Stimulated activated CD8-positive, alpha-beta memory T cell treated with anti-CD3 and anti-CD28 coated beads, Interleukin-2, amount 100 ng/mL, for 1 hour (primary cell): ENCODE measurements around the gene ZNF35.
"Not testable (repeated sequence)": the region's sequence is repeated elsewhere in the genome, so short reads cannot be mapped to it uniquely, and the experiment has no call there.

Experiments used
- DNase-seq, 2 donors: peaks; one replicate each; pipeline ENCODE4 v3.0.0-alpha.2; 2020; ENCODE audit warnings: low read depth in 2 of 2

ZNF35 gene

DNA sequence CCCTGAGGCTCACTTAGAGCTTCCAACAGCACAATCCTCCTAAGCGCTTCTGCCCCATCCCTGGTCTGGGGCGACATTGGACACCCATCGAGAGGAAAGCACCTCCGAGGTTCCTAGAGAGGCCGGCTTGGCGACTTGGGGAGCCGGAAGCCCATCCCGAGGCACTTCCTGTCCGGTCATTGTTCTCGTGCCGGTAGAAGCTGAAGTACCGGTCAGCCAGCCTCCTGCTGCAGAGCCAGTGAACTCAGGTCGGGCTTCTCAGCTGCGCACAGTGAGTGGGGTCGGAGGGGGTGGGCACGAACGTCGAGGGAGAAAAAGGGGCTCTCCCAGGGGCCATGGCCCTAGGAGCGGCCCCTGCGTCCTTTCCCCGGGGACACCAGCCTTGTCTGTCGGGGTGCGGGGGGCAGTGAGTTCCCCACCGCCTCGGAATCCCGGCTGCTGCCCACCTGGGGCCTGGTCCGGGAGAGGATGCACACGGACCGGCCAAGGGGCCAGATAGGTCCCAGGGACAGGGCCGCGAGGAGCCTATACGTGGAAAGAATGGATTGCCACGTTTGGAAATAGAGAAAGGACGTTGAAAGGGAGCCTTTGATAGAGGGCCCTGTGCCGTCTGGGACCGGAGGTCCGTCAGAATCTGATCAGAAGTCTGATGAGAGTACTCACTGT is at the start of gene ZNF35:
ZNF35 (plus strand) TSS at position 169 of the 666 bp plus-strand sequence. CDS start 2,336 bp downstream, outside the sequence.
- DNase-seq: peak; percentile 2 to 7

DNA sequence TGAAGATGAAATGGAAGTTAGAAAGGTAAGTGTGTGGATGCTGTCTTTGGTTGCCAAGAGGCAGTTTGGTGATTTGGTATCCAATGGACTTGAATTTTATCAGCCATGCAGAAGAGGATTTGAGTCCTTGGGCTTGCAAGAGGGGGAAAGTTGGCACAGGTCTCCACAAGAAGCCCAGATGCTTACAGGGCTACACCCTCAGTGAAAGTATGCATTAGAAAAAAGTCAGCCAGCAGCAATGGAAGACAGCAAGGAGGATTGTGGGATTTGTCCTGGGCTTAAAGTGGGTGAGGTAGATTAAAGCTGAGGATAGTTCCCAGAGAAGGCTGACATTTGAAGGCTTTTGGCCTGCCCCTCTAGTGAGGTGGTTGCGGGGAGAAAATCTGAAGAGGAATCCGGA is 46.8 kb upstream of the ZNF35 start:
- DNase-seq: no peak

DNA sequence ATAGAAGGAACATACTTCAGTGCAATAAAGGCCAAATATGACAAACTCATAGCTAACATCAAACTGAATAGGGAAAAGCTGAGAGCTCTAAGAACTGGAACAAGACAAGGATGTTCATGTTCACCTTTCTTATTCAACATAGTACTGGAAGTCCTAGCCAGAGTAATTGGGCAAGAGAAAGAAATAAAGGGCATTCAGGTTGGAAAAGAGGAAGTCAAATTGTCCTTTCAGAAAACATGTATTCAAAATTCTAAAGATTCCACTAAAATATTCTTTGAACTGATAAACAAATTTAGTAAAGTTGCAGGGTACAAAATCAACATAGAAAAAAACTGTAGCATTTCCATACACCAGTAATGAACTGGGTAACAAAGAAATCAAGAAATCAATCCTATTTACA is 35.9 kb upstream of the ZNF35 start:
- DNase-seq: no peak

DNA sequence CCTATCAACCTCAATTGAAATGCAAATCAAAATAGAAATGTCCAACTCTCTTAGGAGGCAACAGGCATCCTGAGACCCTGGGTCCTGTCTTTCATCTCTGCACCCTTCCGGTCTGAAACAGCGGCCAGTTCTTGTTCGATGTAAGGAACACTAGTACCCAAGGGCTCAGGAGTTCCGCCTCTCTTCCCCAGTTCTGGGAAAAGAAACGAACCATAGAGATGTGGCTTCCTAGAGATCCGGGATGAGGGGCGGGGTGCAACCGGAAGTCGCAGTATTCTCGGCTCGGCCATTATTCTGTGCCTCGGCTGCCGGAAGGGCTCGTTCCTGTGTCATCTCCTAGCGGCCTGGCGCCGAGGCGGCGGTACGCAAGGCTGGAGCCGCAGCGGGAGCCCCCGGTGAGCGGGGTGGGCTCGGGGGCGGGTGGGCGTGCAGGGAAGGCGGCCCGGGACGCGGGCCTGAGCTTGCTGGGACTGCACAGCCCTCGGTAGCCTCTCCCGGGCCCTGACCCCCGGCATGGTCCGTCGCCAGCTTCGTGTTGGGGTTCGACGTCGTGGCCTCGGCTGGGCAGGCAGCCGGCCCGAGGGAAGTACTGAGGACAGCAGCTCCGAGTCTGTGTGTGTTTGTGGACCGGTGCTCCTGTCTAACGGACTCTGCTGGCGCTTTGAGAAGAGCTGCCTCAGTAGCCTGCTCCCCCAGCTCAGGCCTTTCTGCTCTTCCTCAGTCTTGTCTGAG is 23.6 kb upstream of the ZNF35 start, which contains the start of gene ZNF197:
ZNF197 (plus strand) TSS at position 288 of the 732 bp plus-strand sequence. CDS start 4,119 bp downstream, outside the sequence.
- peak; percentile 23 to 38 for DNase-seq

DNA sequence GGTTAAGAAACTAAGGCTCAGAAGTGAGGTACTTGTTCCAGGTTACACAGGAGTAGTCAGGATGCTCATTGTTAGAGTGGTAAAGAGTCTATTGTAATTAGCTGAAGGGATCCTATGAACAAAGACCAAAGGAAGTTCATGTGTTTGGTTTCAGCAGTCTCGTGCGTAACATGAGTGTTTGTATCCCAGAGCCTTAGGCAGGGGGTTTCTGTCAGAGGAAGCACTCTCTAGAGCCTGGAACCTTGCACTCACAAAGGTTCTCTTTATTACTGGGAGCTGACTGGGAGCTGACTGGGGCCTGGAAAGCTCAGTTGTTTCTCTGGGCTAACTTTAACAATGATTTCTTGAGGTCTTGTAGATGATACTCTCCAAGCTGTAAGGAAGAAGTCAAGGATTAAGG is 19.8 kb upstream of the ZNF35 start:
- no peak for DNase-seq

DNA sequence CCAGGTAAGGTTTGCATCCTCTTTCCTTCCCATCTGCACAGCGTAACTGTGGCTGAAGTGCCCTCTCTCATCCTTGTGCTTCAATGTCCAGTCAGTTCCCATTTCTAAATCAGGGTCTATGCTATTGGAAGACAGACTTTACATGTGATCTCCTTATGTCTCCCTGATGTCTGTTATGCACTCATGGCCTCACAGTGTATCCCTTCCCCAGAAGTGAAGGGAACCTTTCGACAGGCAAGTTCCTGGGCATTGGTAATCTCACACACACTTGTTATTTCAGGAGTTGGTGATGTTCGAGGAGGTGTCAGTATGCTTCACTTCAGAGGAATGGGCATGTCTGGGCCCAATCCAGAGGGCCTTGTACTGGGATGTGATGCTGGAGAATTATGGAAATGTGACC is 16.3 kb upstream of the ZNF35 start:
- DNase-seq: no peak

DNA sequence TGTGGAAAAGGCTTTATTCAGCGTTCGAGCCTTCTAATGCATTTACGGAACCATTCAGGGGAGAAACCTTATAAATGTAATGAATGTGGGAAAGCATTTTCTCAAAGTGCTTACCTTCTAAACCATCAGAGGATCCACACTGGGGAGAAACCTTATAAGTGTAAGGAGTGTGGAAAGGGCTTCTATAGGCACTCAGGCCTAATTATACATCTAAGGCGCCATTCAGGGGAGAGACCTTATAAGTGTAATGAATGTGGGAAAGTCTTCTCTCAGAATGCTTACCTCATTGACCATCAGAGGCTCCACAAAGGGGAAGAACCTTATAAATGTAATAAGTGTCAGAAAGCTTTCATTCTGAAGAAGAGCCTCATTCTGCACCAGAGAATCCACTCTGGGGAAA is 6.2 kb upstream of the ZNF35 start:
- no peak for DNase-seq

DNA sequence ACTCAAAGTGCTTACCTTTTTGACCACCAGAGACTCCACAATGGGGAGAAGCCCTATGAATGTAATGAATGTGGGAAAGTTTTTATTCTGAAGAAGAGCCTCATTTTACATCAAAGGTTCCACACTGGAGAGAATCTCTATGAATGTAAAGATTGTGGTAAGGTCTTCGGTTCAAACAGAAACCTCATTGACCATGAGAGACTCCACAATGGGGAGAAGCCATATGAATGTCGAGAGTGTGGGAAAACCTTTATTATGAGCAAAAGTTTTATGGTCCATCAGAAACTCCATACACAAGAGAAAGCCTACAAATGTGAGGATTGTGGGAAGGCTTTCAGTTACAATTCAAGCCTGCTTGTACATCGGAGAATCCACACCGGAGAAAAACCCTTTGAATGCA is 5.5 kb upstream of the ZNF35 start:
- DNase-seq: no peak

DNA sequence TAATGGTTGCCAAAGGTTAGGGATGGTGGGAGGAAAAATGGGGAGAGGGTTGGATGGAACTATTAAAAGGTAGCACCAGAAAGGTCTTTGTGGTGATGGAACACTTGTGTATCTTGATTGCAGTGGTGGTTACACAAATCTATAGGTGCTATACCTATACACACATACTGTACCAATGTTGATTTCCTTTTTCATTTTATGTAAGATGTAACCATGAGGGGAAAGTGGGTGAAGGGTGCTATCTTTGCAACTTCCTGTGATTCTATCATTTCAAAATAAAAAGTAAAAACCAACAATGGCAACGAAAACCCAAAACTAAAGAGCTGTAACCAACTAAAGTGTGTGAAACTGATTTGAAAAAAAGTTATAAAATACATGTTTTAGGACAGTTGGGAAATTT is 761 bp upstream of the ZNF35 start:
- DNase-seq: no peak

DNA sequence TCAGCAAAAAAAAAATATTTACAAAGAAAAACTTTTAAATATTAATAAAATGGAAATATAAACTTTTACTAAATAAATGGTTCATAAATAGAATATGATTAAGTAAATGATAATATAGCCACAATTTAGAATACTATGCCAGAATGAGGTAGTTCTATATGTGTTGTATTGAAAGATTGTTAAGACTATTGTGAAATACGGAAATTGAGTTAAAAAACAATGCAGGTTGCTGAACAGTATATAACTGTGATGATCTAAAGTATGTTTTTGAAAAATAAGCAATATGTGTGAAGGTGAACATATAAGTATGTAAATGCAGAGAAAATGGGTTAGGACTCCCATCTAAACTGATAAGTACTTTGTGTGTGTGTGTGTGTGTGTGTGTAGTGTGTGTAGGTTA is 1.2 kb downstream of the ZNF35 start:
- no peak for DNase-seq

DNA sequence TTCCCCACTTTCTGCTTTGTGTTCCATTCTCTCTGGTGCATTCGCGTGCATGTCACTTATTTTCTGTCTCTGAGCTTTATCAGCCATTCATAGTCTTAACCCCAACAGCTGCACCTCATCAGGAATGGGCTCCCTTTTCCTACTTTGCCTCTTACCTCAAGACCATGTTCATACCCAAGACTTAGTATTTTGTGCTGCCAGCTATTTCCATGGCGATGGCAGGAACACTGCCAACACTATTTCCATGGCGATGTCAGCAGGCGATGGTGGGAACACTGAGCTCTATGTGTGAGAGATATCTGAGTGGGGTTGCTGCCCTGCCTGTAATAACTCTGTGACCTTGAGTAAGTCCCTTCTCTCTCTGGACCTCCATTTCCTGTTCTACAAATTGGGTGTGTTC is 5.5 kb downstream of the ZNF35 start:
- DNase-seq: no peak

DNA sequence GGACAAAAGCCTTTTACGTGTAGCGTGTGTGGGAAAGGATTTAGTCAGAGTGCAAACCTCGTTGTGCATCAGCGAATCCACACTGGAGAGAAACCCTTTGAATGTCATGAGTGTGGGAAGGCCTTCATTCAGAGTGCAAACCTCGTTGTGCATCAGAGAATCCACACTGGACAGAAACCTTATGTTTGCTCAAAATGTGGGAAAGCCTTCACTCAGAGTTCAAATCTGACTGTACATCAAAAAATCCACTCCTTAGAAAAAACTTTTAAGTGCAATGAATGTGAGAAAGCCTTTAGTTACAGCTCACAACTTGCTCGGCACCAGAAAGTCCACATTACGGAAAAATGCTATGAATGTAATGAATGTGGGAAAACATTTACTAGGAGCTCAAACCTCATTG is 10.5 kb downstream of the ZNF35 start:
- DNase-seq: no peak

DNA sequence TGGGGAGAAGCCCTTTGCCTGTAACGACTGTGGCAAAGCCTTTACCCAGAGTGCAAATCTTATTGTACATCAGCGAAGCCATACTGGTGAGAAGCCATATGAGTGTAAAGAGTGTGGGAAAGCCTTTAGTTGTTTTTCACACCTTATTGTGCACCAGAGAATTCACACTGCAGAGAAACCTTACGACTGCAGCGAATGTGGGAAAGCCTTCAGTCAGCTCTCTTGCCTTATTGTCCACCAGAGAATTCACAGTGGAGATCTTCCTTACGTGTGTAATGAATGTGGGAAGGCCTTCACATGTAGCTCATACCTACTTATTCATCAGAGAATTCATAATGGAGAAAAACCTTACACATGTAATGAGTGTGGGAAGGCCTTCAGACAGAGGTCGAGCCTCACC is 10.9 kb downstream of the ZNF35 start:
- DNase-seq: no peak

DNA sequence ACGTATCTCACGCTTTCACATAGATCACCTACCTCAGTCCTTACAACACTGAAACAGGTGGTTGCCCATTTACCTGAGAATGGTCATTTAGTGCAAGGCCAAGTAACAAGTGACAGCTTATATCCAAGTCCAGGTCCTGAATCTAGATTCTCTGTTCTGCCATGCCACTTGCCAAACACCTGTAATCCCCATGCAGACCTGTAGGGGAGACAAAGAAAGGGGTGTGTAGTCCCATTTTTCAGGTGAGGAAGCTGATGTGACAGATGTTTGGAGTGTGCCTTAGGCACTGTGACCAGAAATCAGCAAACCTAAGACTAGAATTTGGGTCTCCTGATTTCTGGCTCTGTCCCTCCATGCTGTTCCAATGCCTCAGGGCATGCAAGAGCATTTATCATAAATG is 12.7 kb downstream of the ZNF35 start:
- DNase-seq: no peak

DNA sequence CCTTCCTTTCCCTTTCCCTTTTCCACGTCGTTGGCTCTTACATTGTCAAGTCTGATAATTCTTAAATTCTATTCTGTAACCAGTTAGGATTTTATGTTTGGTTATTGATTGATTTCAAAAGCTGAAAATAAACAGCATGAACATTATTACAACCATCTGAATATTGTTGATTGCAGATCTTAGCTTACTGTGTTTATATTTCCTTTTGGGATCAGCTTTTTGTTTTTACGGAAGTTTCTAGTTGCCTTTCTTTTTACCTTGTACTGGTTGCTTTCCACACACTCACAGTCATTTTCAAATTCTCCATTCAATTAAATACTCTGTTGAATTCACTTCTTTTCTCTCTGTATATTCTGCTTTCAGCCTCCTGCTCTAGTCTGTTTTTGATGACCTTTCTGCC is 16.6 kb downstream of the ZNF35 start:
- DNase-seq: no peak

DNA sequence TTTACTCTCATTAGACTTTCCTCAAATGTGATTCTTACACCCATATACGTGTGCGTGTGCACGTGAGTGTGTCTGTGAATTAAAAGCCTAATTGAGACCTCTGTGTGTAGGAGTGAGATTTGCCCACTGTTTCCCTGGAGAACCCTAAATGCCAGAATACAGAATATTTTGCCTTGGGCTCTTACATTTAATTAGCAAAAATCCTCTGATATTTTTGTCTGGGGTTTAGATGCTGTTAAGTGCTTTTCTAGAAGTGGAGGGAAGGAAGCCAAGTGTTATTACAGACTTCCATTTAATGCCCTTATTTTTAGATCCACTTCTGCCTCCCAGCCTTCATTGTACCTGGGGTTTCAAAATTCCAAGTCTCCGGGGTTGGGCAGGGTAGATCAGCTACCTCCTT is 17.8 kb downstream of the ZNF35 start:
- DNase-seq: no peak

DNA sequence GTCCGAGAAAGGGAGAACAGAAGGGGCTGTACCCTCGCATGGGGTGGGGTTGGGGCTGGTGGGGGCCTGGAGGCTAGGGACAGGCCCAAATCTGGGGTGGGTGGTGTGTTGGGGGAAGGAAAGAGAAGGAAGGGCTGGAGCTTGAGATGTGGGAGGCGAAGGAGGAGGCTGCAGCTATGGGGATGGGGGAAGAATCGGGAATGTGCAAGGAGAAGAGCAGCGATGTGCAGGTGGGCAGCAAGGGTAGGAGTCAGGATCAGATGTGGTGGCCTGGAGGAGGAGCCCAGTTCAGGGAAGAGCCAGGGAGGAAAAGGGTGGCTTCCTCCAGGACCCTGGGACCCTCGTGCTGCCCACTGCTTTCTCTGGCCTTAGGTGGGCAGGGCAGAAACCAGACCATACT is 21.2 kb downstream of the ZNF35 start:
- DNase-seq: no peak

DNA sequence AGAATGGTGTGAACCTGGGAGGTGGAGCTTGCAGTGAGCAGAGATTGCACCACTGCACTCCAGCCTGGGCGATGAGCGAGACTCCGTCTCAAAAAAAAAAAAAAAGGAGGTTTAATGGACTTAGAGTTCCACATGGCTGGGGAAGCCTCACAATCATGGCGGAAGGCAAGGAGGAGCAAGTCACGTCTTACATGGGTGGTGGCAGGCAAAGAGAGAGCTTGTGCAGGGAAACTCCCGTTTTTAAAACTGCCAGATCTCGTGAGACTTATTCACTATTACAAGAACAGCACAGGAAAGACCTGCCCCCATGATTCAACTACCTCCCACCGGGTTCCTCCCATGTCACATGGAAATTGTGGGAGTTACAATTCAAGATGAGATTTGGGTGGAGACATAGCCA is 24.9 kb downstream of the ZNF35 start:
- not testable (repeated sequence) for DNase-seq

DNA sequence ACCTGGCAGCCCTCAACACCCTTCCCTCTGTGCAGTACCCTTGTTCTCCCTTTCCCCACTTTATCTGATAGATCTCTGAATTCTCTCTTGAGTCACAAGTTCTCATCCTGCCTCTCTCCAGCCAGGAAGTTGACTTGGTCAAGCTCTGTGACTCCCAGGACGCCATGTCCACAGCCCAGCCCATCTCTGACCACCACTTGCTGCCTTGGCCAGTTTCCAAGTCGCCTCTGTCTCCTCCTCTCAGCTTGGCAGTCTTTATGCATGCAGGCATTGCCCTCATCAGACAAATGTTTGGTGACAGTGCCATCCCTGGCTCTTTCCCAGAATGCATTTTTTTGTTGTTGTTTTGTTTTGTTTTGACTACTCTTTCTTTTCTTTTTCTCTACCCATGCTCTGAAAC is 25.7 kb downstream of the ZNF35 start:
- DNase-seq: no peak

DNA sequence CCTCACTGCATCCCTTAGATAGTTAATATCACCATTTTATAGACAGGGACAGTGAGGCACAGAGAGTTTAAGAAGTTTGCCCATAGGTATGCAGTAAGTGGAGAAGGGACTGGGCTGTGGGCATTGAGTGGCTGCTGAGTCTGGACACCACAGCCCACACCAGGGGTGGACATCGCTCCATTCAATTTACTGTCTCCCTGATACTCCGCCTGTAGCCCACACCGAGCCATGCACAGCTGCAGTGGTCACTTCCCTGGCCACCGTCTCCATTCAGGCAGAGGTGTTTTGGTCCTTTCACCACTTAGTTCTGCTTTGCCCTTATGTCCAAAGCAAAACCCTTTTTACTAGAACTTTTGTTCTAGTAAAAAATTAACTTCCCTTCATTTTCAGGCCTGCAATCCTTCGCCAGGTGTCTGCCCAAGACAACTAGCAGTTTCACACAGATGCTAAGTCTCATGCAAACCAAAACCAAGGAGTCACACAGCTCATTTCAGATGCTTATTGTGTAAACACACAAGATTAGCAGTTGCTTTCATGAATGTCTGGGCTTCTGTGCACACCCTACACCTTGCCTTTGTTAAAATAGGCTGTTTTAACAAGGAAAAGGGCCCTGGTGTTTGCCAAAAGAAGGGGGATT is 30.1 kb downstream of the ZNF35 start:
- no peak for DNase-seq

DNA sequence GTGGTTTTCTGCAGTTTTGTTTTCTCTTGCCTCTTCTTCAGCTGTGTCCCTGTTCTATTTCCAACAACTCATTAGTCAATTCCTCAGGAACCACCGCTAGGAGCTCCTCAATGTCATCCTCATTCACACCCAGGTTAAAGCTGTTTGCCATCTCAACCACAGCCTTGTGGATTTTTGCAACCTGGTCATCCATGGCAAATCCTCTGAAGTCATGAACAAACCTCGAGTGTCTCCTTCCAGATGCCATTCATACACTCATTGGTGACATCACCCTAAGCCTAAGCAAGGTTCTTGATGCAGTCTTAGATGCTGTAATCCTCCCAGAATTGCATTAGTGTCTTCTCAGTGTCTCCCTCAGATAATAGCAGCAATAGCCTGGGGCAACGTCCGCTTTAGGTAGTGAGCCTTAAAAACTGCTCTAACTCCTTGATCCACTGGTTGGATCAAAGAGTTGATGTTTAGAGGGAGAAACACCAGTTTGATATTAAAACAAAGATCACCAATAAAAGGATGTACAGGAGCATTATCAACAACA is 32.5 kb downstream of the ZNF35 start:
- DNase-seq: no peak

DNA sequence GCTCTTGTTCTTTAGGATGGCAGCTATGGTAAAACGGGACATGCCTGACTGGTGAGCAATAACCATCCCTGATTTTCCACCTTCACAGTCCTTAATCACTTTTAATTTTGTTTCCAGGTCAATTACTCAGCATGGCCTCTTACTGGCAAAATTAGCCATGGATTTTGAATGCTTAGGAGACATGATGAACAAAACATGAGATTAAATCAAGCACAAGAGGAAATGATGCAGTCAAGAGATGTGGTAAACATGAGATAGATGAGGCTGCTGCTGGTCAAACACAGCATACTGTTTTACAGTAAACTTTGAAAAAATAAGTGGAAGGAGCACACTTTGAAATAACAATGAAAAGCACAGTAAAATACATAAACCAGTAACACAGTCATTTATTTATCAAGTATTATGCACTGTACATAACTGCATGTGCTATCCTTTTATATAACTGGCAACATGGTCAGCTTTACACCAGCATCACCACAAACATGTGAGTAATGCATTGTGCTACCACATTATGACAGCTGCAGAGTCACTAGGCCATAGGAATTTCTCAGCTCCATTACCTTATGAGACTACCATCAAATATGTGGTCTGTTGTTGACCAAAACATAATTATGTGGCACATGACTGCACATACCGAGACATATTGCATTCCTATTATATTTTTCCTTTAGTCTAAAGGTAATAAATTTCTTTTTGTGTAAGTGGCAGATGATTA is 33.8 kb downstream of the ZNF35 start:
- DNase-seq: no peak
